Neuron (in vitro differentiated cells): ENCODE results near the gene MAPK7.
A peak's percentile ranks its signal among the peaks of the same experiment; 100 is the strongest.

Experiments
- H2AFZ ChIP-seq: one replicate; pipeline ENCODE4 v1.6.1; 2013; ENCODE audit warnings: low read depth, mild to moderate bottlenecking, inconsistent platforms, low read length, moderate library complexity
- H3K27me3 ChIP-seq: one replicate; pipeline ENCODE4 v1.6.1; 2013; ENCODE audit warnings: low read length; ENCODE audit not compliant: insufficient read depth
- H3K36me3 ChIP-seq: one replicate; pipeline ENCODE4 v1.6.1; 2013; ENCODE audit warnings: low read length; ENCODE audit not compliant: insufficient read depth
- H3K4me1 ChIP-seq: one replicate; pipeline ENCODE4 v1.6.1; 2013; ENCODE audit warnings: low read length; ENCODE audit not compliant: insufficient read depth
- H3K4me3 ChIP-seq: 2 replicates; pipeline ENCODE4 v1.5.1; 2013; ENCODE audit warnings: mild to moderate bottlenecking, low read length, moderate library complexity
- H3K9me3 ChIP-seq: one replicate; pipeline ENCODE4 v1.6.1; 2013; ENCODE audit warnings: low read length

Gene MAPK7

GRCh38 chr17:19378416-19379360 is at the start of gene MAPK7:
Gene MAPK7, plus strand, starts transcription at chr17:19378498. Its CDS starts 403 bp downstream, at chr17:19378901.
- Histone ChIP-seq H3K27me3 (no peaks in the 10 kb centered on the region), H3K4me1 (peaks cover 19% of the 10 kb centered on the region), H3K4me3 (peak within 1 kb of the TSS; percentile 72), H3K9me3 (no peaks in the 10 kb centered on the region), H3K36me3 (peaks cover 43% of the 10 kb centered on the region), H2AFZ (peak within 1 kb of the TSS; percentile 55)

- Histone ChIP-seq H3K4me1 (peaks cover 25% of the 10 kb centered on the region), H3K9me3 (peaks cover 2% of the 10 kb centered on the region), H3K4me3 (no peak overlapping the region), H3K36me3 (peaks cover 10% of the 10 kb centered on the region), H3K27me3 (no peaks in the 10 kb centered on the region), H2AFZ (no peak overlapping the region)
These were observed 49.2 kb upstream of the MAPK7 start for GRCh38 chr17:19329136-19329535.

GRCh38 chr17:19329839-19330238 is 48.5 kb upstream of the MAPK7 start:
- Histone ChIP-seq H3K36me3 (peaks cover 10% of the 10 kb centered on the region), H3K4me3 (no peak overlapping the region), H2AFZ (no peak overlapping the region), H3K4me1 (peaks cover 25% of the 10 kb centered on the region), H3K9me3 (peaks cover 2% of the 10 kb centered on the region), H3K27me3 (no peaks in the 10 kb centered on the region)

GRCh38 chr17:19330271-19330670 is 48.0 kb upstream of the MAPK7 start:
- peaks cover 2% of the 10 kb centered on the region for H3K9me3 ChIP-seq

GRCh38 chr17:19331134-19331533 is 47.2 kb upstream of the MAPK7 start:
- Histone ChIP-seq H3K9me3 (peaks cover 2% of the 10 kb centered on the region), H3K4me1 (peaks cover 25% of the 10 kb centered on the region), H3K27me3 (no peaks in the 10 kb centered on the region), H3K36me3 (peaks cover 10% of the 10 kb centered on the region), H3K4me3 (no peak overlapping the region), H2AFZ (no peak overlapping the region)

More at GRCh38 chr17:19330271-19330670, 48.0 kb upstream of the MAPK7 start:
- H3K27me3 ChIP-seq: no peaks in the 10 kb centered on the region
- H2AFZ ChIP-seq: no peak overlapping the region
- no peak overlapping the region for H3K4me3 ChIP-seq
- H3K36me3 ChIP-seq: peaks cover 10% of the 10 kb centered on the region
- H3K4me1 ChIP-seq: peaks cover 25% of the 10 kb centered on the region

GRCh38 chr17:19331543-19332245 is 46.6 kb upstream of the MAPK7 start:
- H3K9me3 ChIP-seq: peaks cover under 1% of the 10 kb centered on the region
- H3K4me1 ChIP-seq: peaks cover 25% of the 10 kb centered on the region
- H3K27me3 ChIP-seq: no peaks in the 10 kb centered on the region
- peaks cover 10% of the 10 kb centered on the region for H3K36me3 ChIP-seq
- no peak overlapping the region for H2AFZ ChIP-seq
- no peak overlapping the region for H3K4me3 ChIP-seq

- H2AFZ ChIP-seq: no peak overlapping the region
- H3K9me3 ChIP-seq: no peaks in the 10 kb centered on the region
These were observed 45.7 kb upstream of the MAPK7 start for GRCh38 chr17:19332371-19333131.

GRCh38 chr17:19333132-19333440 is 45.2 kb upstream of the MAPK7 start:
- H3K4me1 ChIP-seq: peaks cover 25% of the 10 kb centered on the region
- no peaks in the 10 kb centered on the region for H3K27me3 ChIP-seq
- peaks cover 10% of the 10 kb centered on the region for H3K36me3 ChIP-seq
- no peaks in the 10 kb centered on the region for H3K9me3 ChIP-seq
- no peak overlapping the region for H3K4me3 ChIP-seq
- H2AFZ ChIP-seq: no peak overlapping the region

More at GRCh38 chr17:19332371-19333131, 45.7 kb upstream of the MAPK7 start:
- Histone ChIP-seq H3K36me3 (peaks cover 10% of the 10 kb centered on the region), H3K4me1 (peaks cover 25% of the 10 kb centered on the region), H3K4me3 (no peak overlapping the region), H3K27me3 (no peaks in the 10 kb centered on the region)

GRCh38 chr17:19333736-19334290 is 44.5 kb upstream of the MAPK7 start:
- H3K4me1 ChIP-seq: peaks cover 25% of the 10 kb centered on the region
- H3K4me3 ChIP-seq: no peak overlapping the region
- H3K36me3 ChIP-seq: peaks cover 10% of the 10 kb centered on the region
- no peaks in the 10 kb centered on the region for H3K9me3 ChIP-seq
- H2AFZ ChIP-seq: no peak overlapping the region
- no peaks in the 10 kb centered on the region for H3K27me3 ChIP-seq

- H3K4me3 ChIP-seq: no peak overlapping the region
- peaks cover 10% of the 10 kb centered on the region for H3K36me3 ChIP-seq
- no peaks in the 10 kb centered on the region for H3K9me3 ChIP-seq
- H3K27me3 ChIP-seq: no peaks in the 10 kb centered on the region
- no peak overlapping the region for H2AFZ ChIP-seq
- H3K4me1 ChIP-seq: peaks cover 25% of the 10 kb centered on the region
These were observed 44.0 kb upstream of the MAPK7 start for GRCh38 chr17:19334331-19334730.

- H3K27me3 ChIP-seq: no peaks in the 10 kb centered on the region
- H2AFZ ChIP-seq: no peak overlapping the region
- no peak overlapping the region for H3K4me3 ChIP-seq
- no peaks in the 10 kb centered on the region for H3K9me3 ChIP-seq
- peaks cover 10% of the 10 kb centered on the region for H3K36me3 ChIP-seq
- H3K4me1 ChIP-seq: peaks cover 15% of the 10 kb centered on the region
These were observed 42.2 kb upstream of the MAPK7 start for GRCh38 chr17:19335951-19336631.
